MV-4-11 (cell line): ENCODE data around the gene SCARF2.
"Not testable (repeated sequence)": the region's sequence is repeated elsewhere in the genome, so short reads cannot be mapped to it uniquely, and the experiment has no call there.

Experiments
- DNase-seq: peaks from one replicate; lab custom pipeline; 2025; lab: John Stamatoyannopoulos, UW

Gene SCARF2

DNA sequence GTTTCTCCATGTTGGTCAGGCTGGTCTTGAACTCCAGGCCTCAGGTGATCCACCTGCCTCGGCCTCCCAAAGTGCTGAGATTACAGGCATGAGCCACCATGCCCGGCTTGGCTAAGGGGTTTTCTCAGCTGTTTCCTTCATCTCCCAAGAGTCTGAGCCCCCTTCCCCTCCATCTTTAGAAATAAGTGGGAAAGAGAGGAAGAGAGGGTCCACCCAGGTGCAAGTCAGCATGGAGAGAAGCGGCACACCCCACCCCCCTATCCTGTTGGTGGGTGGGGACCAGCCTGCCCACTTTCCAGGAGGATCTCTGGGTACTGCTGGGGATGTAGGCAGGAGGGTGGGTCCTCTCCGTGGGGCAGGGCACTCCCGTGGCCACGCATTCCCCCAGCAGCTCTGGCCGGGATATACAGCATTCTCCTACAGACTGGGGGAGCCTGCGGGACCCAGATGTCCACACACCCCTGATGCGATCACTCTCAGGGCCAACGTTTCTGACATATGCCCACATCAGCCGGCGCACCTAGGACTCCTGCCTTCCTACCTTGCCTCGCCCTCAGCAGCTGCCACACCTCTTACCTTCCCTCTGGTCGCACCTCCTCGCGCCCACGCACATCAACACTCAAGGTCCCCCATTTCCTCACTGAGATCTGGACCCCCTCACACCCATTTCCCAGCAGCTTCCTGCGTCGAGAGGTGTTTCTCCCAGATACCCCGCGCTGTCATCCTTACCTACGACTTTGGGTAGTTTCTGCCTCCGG lies 8.9 kb downstream of the SCARF2 start:
- no peak for DNase-seq

DNA sequence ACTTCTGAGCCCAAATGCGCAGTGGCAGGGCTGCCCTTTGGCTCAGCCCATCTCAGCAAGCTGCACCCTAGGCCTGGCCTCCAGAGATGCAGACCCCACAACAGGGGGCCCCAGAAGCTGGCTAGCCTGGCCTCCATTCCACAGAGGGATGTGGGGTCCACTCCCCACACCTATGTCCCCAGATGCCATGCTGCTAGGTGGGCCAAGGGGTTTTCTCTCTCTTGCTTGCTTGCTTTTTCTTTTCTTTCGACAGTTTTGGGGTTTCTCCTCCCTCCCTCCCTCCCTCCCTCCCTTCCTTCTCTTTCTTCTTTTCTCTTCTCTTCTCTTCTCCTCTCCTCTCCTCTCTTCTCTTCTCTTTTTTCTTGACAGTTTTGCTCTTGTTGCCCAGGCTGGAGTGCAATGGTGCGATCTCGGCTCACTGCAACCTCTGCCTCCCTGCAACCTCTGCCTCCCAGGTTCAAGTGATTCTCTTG lies 9.6 kb downstream of the SCARF2 start:
- no peak for DNase-seq

DNA sequence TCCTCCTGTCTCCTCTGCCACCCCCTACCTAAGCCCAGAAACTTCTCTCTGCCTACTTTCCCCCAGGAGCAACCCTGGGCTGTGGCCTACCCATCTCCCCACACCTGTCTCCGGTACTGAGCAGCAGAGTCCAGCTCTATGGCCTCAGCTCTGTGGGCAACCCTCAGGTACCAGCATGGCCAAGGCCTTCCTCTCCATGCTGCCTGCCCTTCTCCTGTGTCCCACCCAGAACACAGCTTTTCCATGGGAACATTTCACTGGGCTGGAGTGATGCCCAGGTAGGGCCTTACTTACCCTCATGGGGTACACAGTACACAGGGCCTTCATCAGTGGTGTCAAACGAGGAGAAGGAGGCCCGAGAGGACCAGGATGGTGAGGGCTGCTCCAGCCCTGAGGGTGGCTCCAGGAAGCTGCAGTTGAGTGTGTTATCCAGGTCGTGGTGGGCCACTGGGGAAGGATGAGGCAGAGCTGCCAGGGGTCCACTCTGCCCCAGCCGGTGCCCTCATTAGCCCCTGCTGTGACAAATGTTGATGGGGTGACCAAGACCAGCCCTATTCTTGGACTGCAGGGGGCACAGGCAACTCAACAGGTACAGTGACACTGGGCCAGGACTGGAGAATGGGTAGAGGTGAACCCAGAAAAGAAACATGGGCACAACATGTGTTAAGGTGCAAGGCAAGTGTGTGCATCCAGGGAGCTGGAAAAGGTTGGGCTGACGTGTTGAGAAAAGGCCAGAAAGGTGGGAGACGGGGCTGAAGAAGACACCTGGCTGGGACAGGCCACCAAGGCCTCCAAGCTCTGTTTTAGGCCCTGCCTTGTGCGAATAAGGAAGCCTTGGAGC lies 10.3 kb downstream of the SCARF2 start:
- no peak for DNase-seq

DNA sequence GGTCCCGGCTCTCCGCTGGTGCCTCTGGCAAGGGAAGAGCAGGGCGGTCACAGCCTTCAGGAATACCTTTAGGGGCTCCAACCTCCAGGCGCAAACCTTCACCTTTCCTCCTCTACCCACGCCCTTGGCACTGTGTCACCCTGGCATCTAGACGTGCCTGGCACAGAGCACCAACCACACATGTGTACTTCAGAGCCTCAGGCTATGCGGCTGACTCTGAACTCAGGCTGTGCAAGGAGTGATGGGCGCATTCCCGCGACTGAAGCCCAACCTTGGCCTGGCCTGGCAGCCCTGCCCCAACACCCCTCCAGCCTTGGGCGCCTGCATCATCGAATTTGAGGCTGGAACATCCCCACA lies 11.4 kb downstream of the SCARF2 start:
- no peak for DNase-seq

DNA sequence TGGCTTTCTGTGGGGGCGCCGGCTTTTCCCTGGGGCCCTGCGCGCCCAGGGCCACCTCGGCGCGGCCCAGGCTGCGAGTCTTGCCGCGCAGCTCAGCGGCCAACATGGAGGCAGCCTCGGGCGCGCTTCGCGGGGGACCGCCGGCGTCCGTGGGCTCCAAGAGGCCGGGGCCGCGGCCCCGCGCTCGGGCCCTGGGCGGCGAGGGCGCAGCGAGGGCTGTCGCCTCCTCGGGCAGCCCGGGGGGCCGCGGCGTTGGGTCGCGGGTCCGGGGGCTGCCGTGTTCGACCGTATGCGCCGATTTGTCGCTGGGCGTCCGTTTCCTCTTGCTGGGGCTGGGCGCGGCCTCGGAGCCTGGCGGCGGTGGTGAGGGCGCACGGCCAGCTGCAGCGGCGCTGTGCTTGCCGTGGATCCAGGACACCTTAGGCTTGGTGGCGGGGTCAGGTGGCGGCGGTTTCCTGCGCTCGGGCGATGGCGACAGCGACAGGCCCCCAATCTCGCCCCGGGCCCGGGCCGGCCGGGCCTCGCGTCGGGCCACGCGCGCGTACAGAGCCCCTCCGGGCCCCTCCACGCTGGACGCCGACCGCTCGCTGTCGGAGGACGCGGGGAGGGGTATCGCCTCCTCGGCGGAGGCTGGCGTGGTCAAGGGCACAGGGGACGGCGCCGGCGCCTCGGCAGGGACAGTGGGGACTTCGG lies 11.9 kb downstream of the SCARF2 start:
- DNase-seq = no peak

DNA sequence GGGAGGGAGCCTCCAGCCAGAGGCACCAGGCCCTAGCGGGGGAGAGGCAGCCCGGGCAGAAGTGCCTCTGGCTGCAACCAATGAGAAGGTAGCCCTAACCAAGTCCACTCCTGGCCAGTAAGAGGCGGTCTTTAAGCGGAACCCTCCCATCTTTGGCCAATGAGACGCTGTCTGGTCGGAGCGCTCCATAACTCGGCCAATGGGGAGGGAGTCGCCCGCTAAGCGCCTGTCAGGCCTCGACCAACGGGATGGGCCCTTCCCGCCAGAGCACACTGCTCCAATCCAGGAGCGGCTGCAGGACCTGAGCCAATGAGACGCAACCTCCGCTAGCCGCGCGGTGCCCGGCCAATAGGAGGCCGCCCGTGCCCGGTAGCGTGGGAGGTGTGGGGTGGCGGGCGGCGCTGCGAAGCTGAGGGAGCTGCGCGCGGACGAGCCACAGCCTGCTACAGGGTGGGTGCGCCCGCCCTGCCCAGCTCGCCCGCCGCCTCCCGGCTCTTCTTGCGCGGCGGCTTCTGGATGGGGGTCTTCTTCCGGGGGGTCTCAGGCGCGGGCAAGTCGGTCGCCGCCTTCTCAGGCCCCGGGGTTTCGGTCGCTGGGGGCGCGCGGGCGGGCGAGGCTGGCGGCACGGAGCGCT lies 12.6 kb downstream of the SCARF2 start:
- no peak for DNase-seq

DNA sequence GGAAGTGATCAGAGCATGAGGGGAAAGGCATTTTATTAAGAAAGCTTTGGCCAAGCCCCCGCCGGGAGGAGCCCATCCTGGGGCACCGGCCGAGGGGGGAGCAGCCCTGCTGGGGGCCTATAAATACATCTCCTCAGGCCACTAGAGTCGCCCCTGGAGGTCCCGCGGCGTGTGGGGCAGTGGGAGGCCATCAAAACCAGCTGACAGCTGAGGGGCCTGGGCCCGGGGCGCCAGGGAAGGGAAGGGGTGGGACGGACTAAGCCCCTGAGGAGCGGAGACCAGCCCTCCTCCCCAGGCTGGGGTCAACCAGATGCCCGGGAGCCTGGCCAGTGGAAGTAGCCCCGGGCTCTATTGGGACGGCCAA lies 13.1 kb downstream of the SCARF2 start:
- DNase-seq = no peak

DNA sequence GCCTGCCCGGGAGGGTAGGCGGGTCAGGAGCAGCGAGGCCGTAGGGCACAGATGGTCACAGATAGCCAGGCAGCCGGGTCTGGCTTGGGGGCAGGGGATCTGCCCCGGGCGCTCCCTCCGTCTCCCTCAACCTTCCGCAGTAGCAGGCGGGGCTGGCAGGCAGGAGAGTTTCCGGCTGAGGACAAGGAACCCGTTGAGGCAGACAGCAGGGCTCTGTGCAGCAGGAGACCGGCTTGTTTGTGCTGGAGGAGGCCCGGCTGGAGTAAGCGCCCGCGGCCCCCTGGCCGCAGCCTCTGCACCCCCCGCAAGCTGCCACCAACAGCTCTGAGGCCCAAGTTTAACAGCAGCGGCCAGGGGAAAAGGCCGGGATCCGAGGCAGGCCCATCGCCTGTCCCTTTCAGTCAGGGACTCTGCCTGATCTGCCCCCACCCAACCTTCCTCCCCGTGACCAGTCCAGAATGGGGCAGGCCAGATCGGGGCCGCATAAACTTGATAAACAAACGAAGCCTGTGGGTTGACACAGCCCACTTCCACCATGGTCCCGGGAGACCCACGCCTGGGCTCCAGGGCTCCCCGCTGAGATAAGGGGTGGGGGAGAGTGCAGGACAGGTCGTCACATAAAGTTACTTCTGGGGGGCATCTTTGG lies 13.6 kb downstream of the SCARF2 start:
- DNase-seq = no peak

DNA sequence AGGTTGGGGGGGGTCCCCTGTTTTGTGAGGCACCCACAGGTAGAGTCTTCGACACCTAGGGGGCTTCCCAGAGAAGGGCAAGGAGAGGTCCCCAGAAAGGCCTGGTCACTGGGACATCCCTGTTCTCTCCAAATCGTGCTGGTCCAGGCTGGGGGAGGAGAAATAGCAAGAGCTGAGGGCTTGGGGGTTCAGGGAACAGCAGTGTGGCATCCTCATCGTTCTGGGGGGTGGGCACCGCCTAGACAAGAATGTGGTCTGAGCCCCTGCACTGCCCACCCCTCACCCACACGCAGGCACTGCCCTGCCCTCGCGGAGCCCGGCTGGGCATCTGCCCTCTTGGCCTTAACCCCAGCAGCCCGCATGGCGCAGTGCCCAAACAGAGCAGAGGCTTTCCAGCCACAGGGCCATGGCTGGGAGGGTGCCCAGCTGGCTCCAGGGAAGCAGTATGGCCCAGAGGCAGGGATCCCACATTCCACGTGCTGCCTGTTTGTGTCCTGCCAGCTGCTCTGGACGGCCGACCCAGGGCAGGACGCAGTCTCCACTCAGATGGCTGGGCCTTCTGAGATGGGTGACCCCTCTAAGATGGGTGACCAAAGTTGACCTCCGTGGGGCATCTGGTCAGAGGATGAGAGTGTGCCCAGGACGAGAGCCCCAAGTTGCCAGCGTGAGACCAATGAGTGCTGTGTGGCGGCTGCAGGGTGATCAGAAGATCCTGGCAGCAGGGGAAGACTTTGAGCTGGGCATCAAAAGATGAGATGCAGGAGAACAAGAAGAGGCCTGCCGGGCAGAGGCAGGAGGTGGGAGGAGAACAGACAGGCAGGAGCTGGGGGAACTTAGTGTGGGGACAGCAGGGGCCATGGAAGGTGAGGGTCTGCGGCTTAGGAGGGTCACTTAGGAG lies 14.4 kb downstream of the SCARF2 start:
- DNase-seq = no peak

DNA sequence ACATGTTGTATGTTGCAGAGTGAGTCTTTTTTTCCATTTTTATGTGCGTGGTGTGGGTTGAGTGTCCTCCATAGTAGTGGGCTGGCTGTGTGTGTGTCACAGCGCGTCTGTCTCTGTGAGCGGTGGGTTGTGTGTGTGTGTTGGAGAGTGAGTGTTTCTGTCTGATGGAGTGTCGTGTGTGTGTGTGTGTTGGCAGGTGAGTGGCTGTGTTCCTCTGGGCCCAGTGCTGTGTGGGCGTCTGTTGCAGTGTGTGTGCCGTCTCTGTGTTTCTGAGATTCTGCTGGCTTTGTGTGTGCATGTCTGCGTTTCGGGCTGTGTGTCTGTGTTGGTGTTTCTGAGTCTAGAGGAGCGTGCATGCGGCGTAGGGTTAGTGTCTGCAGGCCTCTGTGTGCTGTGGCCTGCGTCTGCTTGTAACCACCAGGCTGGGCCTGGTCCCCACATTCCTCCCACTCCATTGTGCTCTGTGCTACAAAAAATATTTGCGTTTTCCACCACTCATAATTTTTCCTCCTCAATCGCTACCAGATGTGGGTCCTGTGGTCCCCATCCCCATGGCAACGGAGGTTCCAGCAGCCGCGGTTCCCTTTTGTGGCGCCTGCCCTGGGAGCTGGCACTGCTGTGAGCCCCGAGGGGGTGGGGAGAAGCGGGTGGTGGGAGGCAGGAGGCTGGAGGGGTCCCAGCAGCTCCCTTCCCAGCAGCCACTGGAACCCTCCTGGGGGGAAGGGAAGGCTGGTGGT lies 15.2 kb downstream of the SCARF2 start:
- DNase-seq = peak; percentile 78

DNA sequence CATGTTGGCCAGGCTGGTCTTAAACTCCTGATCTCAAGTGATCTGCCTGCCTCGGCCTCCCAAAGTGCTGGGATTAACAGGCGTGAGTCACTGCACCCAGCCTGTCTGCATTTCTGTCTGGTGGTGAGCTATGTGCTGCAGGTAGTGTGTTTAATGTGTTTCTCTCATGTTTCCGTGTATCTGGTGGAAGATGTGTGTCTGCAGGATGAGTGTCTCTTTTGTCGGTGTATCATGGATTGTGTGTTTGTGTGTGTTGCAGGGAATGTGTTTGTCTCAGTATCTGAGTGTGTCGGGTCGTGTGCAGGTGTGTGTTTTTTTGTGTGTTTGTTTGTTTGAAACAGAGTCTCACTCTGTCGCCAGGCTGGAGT lies 16.1 kb downstream of the SCARF2 start:
- no peak for DNase-seq

DNA sequence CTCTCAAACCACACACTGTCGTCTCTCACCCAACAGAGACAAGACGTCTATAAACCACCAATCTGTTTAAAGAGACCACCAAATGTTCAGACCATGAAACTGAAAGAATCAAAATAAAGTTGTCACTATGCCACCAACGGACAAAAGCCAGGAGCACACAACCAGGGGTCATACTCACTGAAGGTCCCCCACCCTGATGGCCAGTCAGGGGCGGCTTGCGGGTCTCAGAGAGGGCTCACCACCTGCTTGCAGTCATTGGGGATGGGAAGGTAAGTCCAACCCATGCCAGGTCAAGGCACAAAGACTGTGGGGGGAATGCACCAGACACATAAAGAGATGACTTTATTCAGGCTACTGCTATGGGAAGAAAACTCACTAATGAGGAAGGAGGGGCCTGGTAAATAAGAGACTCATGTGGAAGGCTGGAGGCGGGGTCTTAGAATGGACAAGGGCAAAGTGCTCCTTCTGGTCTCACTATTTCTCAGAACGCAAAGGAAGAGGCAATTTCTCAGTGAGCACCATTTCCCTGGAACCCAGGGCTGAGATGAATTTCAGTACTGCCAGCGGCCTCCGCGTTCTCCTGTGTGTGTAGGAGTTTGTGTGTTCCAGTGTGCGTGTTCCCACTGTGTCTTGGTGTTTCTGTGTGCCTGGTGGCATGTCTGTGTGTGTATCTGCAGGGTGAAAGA lies 17.3 kb downstream of the SCARF2 start:
- no peak for DNase-seq

DNA sequence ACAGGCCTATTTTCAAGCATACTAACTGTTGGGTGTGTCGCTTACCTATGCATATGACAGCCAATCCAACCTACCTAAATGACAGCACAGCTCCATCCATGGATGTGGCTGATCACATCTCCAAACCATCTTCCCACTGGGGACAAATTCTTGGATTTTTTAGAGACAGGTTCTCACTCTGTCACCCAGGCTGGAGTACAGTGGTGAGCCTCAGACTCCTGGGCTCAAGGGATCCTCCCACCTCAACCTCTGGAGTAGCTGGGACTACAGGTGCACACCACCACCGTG lies 18.0 kb downstream of the SCARF2 start:
- no peak for DNase-seq

DNA sequence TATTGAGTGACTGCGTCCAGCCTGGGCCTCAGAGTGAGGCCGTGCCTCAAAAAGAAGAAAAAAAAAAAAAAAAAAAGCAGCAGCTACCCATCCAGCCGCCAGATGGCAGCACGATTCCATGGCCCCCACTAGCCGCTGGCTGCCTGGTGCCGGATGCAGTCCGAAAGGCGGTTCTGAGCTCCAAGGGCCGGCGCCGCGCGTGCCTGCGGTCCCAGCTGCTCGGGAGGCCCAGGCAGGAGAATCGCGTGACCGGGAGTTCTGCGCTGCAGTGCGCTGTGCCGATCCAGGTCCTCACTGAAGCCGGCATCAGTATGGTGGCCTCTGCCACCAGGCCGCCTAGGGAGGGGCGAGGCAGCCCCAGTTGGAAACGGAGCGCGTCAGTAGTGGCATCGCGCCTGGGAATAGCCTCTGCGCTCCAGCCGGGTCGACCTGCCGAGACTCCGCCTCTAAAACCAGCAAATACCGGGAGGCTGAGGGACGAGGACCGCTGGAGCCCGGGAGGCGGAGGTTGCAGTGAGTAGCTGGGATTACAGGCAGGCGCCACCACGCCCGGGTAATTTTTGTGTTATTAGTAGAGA lies 19.3 kb downstream of the SCARF2 start:
- peak; percentile 34 for DNase-seq

DNA sequence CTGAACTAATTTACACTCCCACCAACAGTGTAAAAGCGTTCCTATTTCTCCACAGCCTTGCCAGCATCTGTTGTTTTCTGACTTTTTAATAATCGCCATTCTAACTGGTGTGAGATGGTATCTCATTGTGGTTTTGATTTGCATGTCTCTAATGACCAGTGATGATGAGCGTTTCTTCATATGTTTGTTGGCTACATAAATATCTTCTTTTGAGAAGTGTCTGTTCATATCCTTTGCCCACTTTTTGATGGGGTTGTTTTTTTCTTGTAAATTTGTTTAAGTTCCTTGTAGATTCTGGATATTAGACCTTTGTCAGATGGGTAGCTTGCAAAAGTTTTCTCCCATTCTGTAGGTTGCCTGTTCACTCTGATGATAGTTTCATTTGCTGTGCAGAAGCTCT lies 21.9 kb downstream of the SCARF2 start:
- DNase-seq = not testable (repeated sequence)

DNA sequence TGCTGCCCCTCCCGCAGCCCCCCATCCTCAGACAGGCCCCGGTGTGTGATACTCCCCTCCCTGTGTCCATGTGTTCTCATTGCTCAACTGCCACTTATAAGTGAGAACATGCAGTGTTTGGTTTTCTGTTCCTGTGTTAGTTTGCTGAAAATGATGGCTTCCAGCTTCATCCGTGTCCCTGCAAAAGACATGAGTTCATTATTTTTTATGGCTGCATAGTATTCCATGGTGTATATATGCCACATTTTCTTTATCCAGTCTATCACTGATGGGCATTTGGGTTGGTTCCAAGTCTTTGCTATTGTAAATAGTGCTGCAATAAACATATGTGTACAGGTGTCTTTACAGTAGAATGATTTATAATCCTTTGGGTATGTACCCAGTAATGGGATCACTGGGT lies 22.4 kb downstream of the SCARF2 start:
- not testable (repeated sequence) for DNase-seq

DNA sequence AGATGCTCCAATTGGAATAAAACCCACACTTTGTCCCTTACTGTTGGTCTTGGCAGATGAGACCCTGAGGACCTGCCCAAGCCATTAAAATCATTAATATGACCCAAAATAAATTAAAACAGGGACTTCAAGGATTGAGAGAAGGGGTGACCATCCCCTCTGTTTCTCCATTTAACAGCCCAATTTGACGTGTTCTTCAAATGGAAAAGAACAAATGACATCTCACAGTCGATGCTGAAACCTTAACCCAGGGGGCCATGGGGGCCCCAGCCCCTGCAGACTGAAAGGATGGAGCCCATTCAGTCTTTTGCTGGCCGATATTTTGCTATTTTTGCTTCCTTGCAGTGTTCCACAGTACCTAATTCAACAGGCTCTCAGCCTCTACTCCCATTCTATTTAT lies 23.2 kb downstream of the SCARF2 start:
- no peak for DNase-seq

DNA sequence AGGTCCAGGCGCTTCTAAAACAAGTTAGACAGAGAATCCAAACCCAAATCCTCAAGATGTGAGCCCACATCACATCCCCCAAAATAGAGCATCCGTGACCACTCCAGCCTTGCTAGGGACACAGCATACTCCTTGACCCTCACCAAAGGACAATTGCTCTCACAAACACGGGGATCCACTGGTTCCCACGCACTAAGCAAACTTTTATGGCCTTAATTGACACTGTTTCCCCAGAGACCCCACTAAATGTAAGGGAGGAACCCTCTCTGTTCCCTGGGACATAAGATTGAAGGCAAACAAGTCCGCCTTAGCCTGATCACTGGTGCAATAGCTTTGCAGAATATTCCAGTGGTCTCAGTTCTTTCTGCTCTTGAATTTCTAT lies 23.6 kb downstream of the SCARF2 start:
- DNase-seq = no peak

DNA sequence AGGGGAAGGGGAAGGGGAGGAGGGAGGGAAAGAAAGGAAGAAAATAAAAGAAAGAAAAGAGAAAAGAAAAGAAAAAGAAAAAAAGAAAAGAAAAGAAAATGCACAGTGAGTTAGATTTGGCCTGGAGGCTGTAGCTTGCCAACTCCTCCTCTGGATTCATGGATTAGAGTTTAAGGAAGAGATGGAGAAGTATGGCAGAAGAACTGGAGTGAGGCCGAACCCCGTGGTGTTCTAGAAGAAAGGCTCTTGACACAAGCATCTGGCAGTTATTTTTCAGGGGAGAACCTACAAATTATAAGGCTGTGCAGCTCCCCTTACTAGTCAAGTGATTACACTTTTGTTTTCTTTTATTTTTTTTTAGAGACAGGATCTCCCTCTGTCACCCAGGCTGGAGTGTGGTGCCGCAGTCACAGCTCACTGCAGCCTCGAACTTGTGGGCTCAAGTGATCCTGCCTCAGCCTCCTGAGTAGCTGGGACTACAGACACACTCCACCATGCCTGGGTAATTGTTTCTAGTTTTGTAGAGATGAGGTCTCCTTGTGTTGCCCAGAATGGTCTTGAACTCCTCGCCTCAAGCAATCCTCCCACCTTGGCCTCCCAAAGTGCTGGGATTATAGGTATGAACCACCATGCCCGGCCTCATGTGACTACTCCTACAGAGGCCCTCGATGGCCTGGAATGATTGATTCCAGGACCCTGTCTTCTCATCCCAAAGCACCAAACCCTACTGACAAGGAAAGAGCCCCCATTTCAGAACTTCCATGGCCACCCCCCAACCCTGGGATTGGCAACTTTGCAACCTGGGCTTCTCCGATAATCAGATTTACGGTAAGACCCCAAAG lies 24.2 kb downstream of the SCARF2 start:
- DNase-seq = no peak
